ENCODE data around the gene ATP5PD. TPM values are rescaled to one million over a fixed set of nuclear protein-coding genes. Genes with fewer than 3 reads are reported as not detected.
A peak's percentile ranks its signal among the peaks of the same experiment; 100 is the strongest.

ATP5PD gene
- total RNA-seq: 261 TPM
- 916 TPM for polyA plus RNA-seq (ENCODE audit: insufficient read depth, low read depth, low replicate concordance)
- long read RNA-seq, donor 1, transcript ATP5PD-204 (2 exons, 2,191 nt): minor isoform, 20 of 175 reads
- long read RNA-seq, donor 1, transcript ATP5PD-201 (6 exons, 603 nt): major isoform, 98 of 175 reads
- long read RNA-seq, donor 1, partial matches to known transcripts: 54 of 175 reads
- long read RNA-seq, donor 1, other reads (novel, unspliced or antisense): 0 of 175 reads
- long read RNA-seq, donor 2, transcript ATP5PD-201 (6 exons, 603 nt): major isoform, 137 of 248 reads
- long read RNA-seq, donor 2, transcript ATP5PD-204 (2 exons, 2,191 nt): minor isoform, 17 of 248 reads
- long read RNA-seq, donor 2, partial matches to known transcripts: 84 of 248 reads
- long read RNA-seq, donor 2, other reads (novel, unspliced or antisense): 7 of 248 reads
- long read RNA-seq, donor 3, transcript ATP5PD-204 (2 exons, 2,191 nt): minor isoform, 20 of 316 reads
- long read RNA-seq, donor 3, transcript ATP5PD-201 (6 exons, 603 nt): major isoform, 195 of 316 reads
- long read RNA-seq, donor 3, partial matches to known transcripts: 88 of 316 reads
- long read RNA-seq, donor 3, other reads (novel, unspliced or antisense): 10 of 316 reads
- long read RNA-seq, donor 4, transcript ATP5PD-201 (6 exons, 603 nt): major isoform, 105 of 146 reads
- long read RNA-seq, donor 4, partial matches to known transcripts: 26 of 146 reads
- long read RNA-seq, donor 4, other reads (novel, unspliced or antisense): 11 of 146 reads
- long read RNA-seq, donor 5, transcript ATP5PD-201 (6 exons, 603 nt): major isoform, 10 of 13 reads
- long read RNA-seq, donor 5, partial matches to known transcripts: 0 of 13 reads
- long read RNA-seq, donor 5, other reads (novel, unspliced or antisense): 0 of 13 reads
- long read RNA-seq, donor 6, transcript ATP5PD-201 (6 exons, 603 nt): major isoform, 386 of 838 reads
- long read RNA-seq, donor 6, transcript ATP5PD-204 (2 exons, 2,191 nt): minor isoform, 41 of 838 reads
- long read RNA-seq, donor 6, partial matches to known transcripts: 350 of 838 reads
- long read RNA-seq, donor 6, other reads (novel, unspliced or antisense): 58 of 838 reads
- long read RNA-seq, donor 7, transcript ATP5PD-201 (6 exons, 603 nt): major isoform, 56 of 63 reads
- long read RNA-seq, donor 7, partial matches to known transcripts: 3 of 63 reads
- long read RNA-seq, donor 7, other reads (novel, unspliced or antisense): 3 of 63 reads
- long read RNA-seq, donor 8, transcript ATP5PD-204 (2 exons, 2,191 nt): minor isoform, 26 of 257 reads
- long read RNA-seq, donor 8, transcript ATP5PD-201 (6 exons, 603 nt): major isoform, 146 of 257 reads
- long read RNA-seq, donor 8, partial matches to known transcripts: 67 of 257 reads
- long read RNA-seq, donor 8, other reads (novel, unspliced or antisense): 15 of 257 reads
- long read RNA-seq, donor 9, transcript ATP5PD-201 (6 exons, 603 nt): major isoform, 78 of 141 reads
- long read RNA-seq, donor 9, partial matches to known transcripts: 50 of 141 reads
- long read RNA-seq, donor 9, other reads (novel, unspliced or antisense): 9 of 141 reads
- long read RNA-seq, donor 10, transcript ATP5PD-201 (6 exons, 603 nt): major isoform, 109 of 237 reads
- long read RNA-seq, donor 10, transcript ATP5PD-204 (2 exons, 2,191 nt): minor isoform, 22 of 237 reads
- long read RNA-seq, donor 10, partial matches to known transcripts: 100 of 237 reads
- long read RNA-seq, donor 10, other reads (novel, unspliced or antisense): 5 of 237 reads

DNA sequence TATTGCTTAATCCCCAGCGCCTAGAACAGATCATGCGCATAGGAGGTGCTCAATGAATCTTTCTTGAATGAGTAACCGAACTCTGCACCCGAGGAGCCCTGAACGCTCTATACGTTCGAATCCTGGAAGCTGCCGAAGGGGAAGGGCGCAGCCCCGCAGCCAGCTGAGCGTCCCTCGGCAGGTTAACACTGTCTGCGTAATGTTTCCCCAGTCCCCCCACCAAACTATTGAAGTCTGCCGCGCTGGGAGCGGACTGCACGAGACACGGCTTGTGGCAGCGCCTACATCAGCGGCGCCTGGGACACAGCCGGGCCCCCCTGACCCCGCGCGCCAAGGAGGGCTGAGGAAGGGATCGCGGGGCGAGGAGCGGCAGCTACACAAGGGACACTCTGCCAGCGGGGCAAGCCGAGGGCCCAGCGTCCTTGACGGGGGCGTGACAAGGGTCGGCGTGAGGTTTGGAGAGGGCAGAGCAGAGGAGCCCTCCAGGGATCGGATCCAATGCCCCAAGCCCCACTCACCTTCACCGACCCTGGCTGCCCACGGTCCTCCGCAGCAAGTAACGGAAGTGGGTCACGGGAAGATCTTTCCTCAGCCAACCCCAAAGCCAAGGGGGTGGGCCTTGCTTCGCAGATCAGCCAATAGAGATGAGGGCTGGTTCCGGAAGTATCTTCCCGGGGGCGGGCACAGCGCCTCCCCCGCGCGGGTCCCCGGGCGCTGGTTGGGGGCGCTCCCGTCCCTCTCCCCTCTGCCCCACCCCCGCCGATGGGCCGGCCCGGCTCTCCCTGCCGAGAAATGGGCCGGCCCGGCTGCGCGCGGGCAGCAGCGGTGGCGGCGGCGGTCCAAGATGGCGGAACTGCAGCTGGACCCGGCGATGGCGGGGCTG is at the start of gene ATP5PD, which contains the start of gene KCTD2:
Gene ATP5PD (minus strand): TSS at position 563 of the 883 bp plus-strand sequence. CDS start 4,319 bp downstream, outside the sequence.
Gene KCTD2 (plus strand): TSS at position 819 of the 883 bp plus-strand sequence. CDS start 26 bp downstream, at position 845.
- TF ChIP-seq, protein P1, sequence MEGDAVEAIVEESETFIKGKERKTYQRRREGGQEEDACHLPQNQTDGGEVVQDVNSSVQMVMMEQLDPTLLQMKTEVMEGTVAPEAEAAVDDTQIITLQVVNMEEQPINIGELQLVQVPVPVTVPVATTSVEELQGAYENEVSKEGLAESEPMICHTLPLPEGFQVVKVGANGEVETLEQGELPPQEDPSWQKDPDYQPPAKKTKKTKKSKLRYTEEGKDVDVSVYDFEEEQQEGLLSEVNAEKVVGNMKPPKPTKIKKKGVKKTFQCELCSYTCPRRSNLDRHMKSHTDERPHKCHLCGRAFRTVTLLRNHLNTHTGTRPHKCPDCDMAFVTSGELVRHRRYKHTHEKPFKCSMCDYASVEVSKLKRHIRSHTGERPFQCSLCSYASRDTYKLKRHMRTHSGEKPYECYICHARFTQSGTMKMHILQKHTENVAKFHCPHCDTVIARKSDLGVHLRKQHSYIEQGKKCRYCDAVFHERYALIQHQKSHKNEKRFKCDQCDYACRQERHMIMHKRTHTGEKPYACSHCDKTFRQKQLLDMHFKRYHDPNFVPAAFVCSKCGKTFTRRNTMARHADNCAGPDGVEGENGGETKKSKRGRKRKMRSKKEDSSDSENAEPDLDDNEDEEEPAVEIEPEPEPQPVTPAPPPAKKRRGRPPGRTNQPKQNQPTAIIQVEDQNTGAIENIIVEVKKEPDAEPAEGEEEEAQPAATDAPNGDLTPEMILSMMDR (IDR thresholded peaks at IDR 0.05; ENCODE audit: borderline replicate concordance, extremely low read depth, insufficient read depth): no peak
- peak within 1 kb of the TSS; percentile 87 to 97 for H3K27ac ChIP-seq (ENCODE audit: low read depth in 2 of 2, low read length in 2 of 2)
- DNase-seq (peak; percentile 97 to 99 (median 98)), FAIRE-seq (no peak)
- H3K9me3 ChIP-seq (ENCODE audit: control insufficient read depth in 2 of 3, insufficient read depth in 1 of 3, low read length in 3 of 3): no peaks in the 10 kb centered on the region
- intact Hi-C loops (cut with DNase I): no loop called here
- no peaks in the 10 kb centered on the region for H3K27me3 ChIP-seq (ENCODE audit: control insufficient read depth, insufficient read depth, low read length)
- H3K9ac ChIP-seq (ENCODE audit: low read length in 3 of 3): peak within 1 kb of the TSS; percentile 85 to 95 (median 91)
- peak within 1 kb of the TSS; percentile 86 to 94 (median 91) for H3K4me3 ChIP-seq (ENCODE audit: low read length in 3 of 3)
- peaks cover 0 to 10% (median 6%) of the 10 kb centered on the region in 3 donors for H3K4me1 ChIP-seq (ENCODE audit: control insufficient read depth in 2 of 3, insufficient read depth in 2 of 3, low read depth in 1 of 3, low read length in 3 of 3)
- peaks cover 5 to 8% (median 6%) of the 10 kb centered on the region in 3 donors for H3K36me3 ChIP-seq (ENCODE audit: control insufficient read depth in 2 of 3, insufficient read depth in 3 of 3, low read length in 3 of 3)

DNA sequence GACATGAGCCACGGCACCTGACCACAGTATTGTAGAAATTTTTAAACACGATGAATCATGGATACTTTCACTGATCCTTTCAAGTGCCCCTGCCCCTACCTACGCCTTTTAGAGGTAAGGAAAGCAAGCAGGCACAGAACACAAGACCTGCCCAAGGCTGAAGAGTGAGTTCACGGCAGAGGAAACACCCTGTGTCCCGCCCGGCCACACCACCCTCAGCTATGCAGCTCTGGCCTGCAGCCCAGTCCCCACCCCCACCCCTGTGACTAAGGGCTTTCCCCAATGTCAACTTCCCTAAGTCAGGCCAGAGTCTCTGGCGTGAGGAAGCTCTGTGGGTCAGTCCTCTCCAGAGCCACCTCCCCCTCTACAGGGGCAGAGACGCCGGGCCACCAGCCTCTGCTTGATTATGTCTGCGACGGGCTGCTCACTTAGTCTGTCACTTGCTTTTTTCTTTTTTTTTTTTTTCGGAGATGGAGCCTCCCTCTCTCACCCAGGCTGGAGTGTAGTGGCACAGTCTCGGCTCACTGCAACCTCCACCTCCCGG is 49.4 kb upstream of the ATP5PD start:
- no peak for FAIRE-seq
- Histone ChIP-seq H3K4me1 (ENCODE audit: control insufficient read depth in 2 of 3, insufficient read depth in 2 of 3, low read depth in 1 of 3, low read length in 3 of 3) (peaks cover 3 to 28% (median 3%) of the 10 kb centered on the region in 3 donors), H3K9ac (ENCODE audit: low read length in 3 of 3) (no peak overlapping the region), H3K4me3 (ENCODE audit: low read length in 3 of 3) (no peak overlapping the region), H3K36me3 (ENCODE audit: control insufficient read depth in 2 of 3, insufficient read depth in 3 of 3, low read length in 3 of 3) (peaks cover 0 to 4% (median 0%) of the 10 kb centered on the region in 3 donors), H3K27ac (ENCODE audit: low read depth in 2 of 2, low read length in 2 of 2) (no peak overlapping the region), H3K27me3 (ENCODE audit: control insufficient read depth, insufficient read depth, low read length) (no peaks in the 10 kb centered on the region), H3K9me3 (ENCODE audit: control insufficient read depth in 2 of 3, insufficient read depth in 1 of 3, low read length in 3 of 3) (no peaks in the 10 kb centered on the region)
- peak; percentile 30 to 94 (median 63) for DNase-seq
- TF ChIP-seq, protein P1 (IDR thresholded peaks at IDR 0.05; ENCODE audit: borderline replicate concordance, extremely low read depth, insufficient read depth): no peak
- intact Hi-C loops (cut with DNase I): no loop called here

Measured in kidney (tissue), 22 donors.